GM19438 (cell line): Measurements from ENCODE around the gene FHIT.

Experiments
- ATAC-seq: cut with Tn5 transposase; IDR thresholded peaks from one replicate; pipeline ENCODE4 v1.9.1; 2021; ENCODE audit warnings: low read depth; ENCODE audit not compliant: unreplicated experiment

FHIT gene

GRCh38 chr3:60323180-60323579, 928.1 kb downstream of the FHIT start:
- ATAC-seq = no peak

- no peak for ATAC-seq
Observed at GRCh38 chr3:60322298-60322856, 928.9 kb downstream of the FHIT start.

GRCh38 chr3:60319179-60319858, 931.9 kb downstream of the FHIT start:
- ATAC-seq = no peak

- no peak for ATAC-seq
Observed at GRCh38 chr3:60316121-60316797, 935.0 kb downstream of the FHIT start.

- ATAC-seq = no peak
Observed at GRCh38 chr3:60313951-60314461, 937.2 kb downstream of the FHIT start.

GRCh38 chr3:60313231-60313798, 937.9 kb downstream of the FHIT start:
- ATAC-seq = no peak

GRCh38 chr3:60309539-60310268, 941.5 kb downstream of the FHIT start:
- no peak for ATAC-seq

- no peak for ATAC-seq
Observed at GRCh38 chr3:60308808-60309207, 942.4 kb downstream of the FHIT start.

GRCh38 chr3:60307562-60308199, 943.6 kb downstream of the FHIT start:
- ATAC-seq = no peak

GRCh38 chr3:60304112-60304511, 947.1 kb downstream of the FHIT start:
- no peak for ATAC-seq

GRCh38 chr3:60303160-60303559, 948.1 kb downstream of the FHIT start:
- no peak for ATAC-seq

- no peak for ATAC-seq
Observed at GRCh38 chr3:60301142-60301541, 950.1 kb downstream of the FHIT start.

- ATAC-seq = no peak
Observed at GRCh38 chr3:60298141-60298540, 953.1 kb downstream of the FHIT start.

- ATAC-seq = no peak
Observed at GRCh38 chr3:60294181-60294580, 957.1 kb downstream of the FHIT start.

GRCh38 chr3:60291115-60291514, 960.1 kb downstream of the FHIT start:
- ATAC-seq = no peak

GRCh38 chr3:60290122-60290492, 961.1 kb downstream of the FHIT start:
- ATAC-seq = no peak

GRCh38 chr3:60289341-60290121, 961.7 kb downstream of the FHIT start:
- no peak for ATAC-seq

- ATAC-seq = no peak
Observed at GRCh38 chr3:60282866-60283265, 968.4 kb downstream of the FHIT start.

GRCh38 chr3:60281970-60282369, 969.3 kb downstream of the FHIT start:
- no peak for ATAC-seq

- ATAC-seq = no peak
Observed at GRCh38 chr3:60277361-60277800, 973.9 kb downstream of the FHIT start.
